ENCODE results near the gene R3HDML.
"Not testable (repeated sequence)": the region's sequence is repeated elsewhere in the genome, so short reads cannot be mapped to it uniquely, and the experiment has no call there.

The R3HDML gene

DNA sequence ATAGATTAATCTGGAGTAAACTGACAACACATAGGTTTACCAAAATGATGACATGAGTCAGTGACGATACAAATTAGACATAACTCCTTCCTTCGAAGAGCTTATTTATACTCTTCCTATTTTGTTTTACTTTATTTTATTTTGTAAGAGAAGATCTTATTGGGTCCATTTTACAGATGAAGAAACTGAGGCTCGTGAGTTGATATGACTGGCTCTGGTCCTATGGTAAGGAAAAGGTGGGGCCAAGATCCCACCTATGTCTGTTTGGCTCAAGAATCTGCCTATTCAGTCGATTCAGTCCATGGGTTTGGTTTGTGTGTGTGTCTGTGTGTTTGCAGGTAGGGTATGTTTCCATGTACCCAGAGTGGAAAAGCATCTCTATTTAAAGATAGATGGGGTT lies 8.4 kb upstream of the R3HDML start:
- DNase-seq (ENCODE audit: low read depth): no peak

DNA sequence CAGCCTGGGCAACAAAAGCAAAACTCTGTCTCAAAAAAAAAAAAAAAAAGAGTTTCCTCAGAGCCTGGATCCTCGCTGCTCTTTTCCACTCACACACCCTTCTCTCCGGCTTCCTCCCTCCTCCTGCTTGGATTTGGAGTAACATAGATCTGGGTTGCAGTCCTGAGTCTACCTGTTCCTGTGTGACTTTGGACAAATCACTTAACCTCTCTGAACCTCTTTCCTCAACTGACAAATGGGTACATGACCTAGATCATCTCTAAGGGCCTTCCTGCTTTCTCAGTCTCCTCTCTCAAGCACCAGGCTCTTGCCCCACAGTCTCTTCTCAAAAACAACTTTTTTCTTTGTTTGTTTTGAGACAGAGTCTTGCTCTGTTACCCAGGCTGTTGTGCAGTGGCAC lies 5.6 kb upstream of the R3HDML start:
- no peak for DNase-seq (ENCODE audit: low read depth)

DNA sequence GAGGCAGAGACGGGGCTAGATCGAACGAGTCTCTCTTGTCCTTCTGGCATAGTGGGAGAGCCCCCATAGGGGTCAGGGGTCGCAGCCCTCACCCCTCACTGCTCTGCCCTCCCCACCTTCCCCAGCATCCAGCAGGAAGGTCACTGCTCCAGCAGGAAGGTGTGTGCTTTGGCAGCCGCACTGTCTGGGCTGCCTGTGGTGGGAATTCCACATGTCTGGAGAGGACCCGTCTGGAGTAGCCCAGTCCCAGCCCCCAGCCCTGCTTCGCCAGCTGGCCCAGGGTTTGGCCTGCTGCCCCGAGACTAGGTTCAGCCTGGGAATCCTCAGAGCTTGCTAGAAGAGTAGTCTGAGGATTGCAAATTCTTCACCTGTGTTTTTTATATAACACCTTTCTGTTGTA lies 2.5 kb upstream of the R3HDML start:
- DNase-seq (ENCODE audit: low read depth): no peak

DNA sequence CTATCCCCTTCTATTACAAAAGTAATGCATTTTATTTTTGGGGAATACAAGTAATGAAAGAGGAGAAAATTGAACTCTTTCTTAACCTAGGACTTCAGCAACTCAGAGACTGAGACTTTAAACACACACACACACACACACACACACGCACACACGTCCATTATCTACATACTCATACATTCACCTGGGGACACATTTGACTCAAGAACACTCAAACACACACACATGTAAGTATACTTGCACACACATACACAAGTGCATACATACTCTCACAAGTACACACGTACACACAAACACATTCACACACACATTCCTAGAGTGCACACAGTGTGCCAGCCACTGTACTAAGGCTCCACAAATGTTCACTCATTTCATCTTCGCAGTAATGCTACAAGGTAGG lies 2.1 kb upstream of the R3HDML start:
- DNase-seq (ENCODE audit: low read depth): no peak

DNA sequence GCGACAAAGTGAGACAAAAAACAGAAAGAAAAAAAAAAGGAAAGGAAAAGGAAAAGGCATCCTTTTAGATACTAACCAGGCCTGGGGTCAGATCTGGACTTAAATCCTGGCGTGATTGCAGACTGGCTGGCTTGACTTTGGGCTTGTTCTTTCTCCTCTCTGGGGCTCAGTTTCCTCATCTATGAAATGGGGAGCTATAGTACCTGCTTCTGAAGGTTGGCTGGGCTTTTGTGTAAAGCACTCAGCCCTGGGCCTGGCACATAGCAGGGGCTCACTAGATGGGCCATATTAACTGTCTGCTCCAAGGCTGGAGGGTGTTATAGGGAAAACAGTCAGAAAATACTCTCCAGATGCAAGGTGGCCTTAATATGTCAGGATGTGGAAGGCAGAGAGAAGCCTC lies 1.2 kb upstream of the R3HDML start:
- DNase-seq (ENCODE audit: low read depth): no peak

DNA sequence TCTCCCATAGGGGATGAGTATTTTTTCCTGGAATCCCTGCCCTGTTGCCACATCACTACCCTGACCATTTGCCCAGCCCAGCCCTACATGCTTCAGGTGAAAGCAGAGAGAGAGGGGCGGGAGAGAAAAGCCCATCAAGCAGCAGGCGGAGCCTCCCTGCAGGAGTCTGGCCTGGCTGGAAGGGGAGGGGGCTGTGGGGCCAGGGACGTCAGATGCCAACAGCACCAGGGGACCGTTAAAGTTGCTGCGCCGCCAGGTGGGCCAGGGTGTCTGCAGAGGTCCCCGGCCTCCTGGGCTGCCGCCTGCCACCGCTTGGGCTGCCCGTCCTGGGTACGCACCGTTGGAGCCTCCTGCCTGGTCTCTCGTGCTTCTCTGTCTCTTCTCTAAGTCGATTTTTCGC lies 757 bp upstream of the R3HDML start:
- DNase-seq (ENCODE audit: low read depth): no peak

DNA sequence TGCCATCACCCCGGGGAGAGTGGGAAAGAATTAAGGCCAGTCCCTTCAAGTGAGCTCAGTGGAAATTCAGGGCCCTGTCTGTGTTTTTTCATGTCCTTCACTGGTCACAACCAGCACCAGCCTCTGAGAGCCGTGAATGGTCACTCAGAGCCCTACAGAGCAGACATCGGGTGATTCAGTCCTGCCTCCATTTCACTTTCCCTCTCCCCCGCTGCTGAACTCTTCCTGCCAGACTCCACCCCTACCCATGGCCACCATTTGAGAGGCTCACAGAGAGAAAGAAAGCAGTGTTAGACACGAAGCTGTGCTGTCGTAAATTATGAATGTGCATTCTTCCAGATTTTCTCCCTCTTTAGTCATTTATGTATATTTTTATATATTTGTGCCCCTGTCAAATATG lies 5.4 kb downstream of the R3HDML start:
- no peak for DNase-seq (ENCODE audit: low read depth)

DNA sequence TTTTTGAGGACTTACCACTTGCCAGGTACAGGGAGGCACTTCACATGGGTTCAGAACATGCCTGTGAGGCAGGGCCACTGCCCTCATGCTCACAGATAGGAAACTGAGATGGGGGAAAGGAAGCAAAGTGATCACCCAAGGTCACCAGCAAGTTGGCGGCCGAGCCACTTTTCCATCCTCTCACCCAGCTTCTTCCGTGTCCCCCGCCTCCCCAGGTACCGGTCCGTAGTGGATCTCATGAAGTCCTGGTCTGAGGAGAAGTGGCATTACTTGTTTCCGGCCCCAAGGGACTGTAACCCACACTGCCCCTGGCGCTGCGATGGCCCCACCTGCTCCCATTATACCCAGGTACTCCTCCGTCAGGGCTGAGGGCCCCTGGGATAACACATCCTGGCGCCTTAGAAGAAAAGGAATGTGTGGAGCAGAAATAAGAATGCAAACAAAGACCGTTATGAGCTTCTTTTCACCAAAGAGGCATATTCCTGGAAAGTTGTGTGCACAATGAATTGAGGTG lies 6.4 kb downstream of the R3HDML start:
- no peak for DNase-seq (ENCODE audit: low read depth)

DNA sequence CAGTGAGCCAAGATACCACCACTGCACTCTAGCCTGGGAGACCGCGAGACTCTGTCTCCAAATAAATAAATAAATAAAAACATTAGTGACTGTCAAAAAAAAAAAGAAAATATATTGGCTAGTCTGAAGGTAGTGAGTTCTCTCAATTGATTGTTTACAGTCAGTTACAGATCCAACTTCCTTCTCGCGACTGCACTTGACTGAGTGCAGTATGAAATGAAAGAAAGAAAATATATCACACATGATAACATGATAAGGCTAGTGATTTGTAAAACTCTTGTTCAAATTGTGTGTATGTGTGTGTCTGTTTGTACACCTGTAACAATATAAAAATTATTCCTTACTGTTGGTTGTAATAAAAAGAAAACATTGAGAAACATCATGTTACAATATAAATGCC lies 7.9 kb downstream of the R3HDML start:
- no peak for DNase-seq (ENCODE audit: low read depth)

DNA sequence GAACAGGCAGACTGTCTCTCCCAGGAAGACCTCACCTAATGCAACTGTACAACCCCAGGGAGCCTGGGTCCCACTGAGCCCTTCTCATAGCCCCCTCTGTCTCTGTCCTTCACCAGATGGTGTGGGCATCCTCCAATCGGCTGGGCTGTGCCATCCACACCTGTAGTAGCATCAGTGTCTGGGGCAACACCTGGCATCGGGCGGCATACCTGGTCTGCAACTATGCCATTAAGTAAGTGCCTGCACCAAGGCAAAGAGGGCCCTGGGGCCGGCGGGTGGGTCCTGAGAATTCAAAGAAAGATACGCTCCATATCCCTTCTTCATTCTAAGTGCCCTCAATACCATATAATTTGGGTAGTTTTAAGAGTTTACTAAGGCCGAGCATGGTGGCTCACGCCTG lies 8.3 kb downstream of the R3HDML start:
- DNase-seq (ENCODE audit: low read depth): no peak

DNA sequence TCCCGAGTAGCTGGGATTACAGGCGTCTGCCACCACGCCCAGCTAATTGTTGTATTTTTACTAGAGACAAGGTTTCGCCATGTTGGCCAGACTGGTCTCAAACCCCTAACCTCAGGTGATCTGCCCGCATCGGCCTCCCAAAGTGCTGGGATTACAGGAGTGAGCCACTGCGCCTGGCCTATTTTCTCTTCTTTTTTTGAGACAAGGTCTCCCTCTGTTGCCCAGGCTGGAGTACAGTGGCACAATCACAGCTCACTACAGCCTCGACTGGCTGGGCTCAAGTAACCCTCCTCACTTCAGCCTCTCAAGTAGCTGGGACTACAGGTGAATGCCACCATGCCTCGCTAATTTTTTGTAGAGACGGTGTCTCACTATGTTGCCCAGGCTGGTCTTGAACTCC lies 9.1 kb downstream of the R3HDML start:
- not testable (repeated sequence) for DNase-seq (ENCODE audit: low read depth)

DNA sequence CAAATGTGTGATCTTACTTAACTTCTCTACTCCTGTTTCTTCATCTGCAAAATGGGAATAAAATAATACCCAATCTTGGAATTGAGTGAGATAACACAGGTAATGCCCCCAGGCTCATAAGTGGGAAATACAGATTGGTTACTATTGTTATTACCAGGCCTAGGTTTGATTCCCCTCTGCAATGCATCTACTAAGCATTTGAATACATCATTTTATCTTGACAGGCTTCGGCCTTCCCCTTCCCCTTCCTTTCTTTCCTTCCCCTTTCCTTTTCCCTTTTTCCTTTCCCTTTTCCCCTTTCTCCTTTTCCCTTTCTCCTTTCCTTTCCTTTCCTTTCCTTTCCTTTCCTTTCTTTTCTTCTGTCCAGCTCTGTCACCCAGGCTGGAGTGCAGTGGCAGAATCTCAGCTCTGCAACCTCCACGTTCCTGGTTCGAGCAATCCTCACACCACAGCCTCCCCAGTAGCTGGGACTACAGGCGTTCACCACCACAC lies 11.4 kb downstream of the R3HDML start:
- no peak for DNase-seq (ENCODE audit: low read depth)

DNA sequence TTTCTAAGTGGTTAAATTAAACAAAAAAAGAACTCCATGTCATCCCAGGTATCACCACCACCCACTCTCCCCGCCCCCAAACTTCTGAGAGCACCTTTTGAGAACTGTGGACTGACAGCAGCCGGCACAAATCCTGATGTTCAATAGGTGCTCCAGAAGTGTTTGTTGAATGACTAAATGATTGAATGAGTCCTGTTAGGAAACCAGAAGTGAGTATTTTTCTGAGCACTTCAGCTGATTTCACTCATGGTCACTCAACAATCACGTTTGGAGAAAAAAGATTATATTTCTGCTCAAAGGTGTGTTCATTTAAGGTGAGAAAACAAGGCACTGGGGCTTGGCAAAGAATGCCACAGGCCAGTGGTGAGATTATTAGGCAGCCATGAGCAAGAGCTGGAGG lies 12.5 kb downstream of the R3HDML start:
- DNase-seq (ENCODE audit: low read depth): no peak

DNA sequence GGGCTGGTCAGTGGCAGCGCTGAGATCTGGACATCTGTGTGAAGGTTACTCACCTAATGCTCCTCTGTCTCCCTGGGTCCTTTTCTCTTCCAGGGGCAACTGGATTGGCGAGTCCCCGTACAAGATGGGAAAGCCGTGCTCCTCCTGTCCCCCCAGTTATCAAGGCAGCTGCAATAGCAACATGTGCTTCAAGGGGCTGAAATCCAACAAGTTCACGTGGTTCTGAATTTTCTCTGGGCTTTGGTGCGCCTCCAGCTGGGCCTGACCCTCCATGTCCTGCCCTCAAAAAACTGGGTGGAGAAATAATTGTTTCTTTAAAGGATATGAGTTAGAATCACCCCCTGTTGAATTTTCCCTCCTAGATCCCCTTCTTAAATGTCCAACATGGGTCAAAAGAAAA lies 13.7 kb downstream of the R3HDML start:
- DNase-seq (ENCODE audit: low read depth): no peak

DNA sequence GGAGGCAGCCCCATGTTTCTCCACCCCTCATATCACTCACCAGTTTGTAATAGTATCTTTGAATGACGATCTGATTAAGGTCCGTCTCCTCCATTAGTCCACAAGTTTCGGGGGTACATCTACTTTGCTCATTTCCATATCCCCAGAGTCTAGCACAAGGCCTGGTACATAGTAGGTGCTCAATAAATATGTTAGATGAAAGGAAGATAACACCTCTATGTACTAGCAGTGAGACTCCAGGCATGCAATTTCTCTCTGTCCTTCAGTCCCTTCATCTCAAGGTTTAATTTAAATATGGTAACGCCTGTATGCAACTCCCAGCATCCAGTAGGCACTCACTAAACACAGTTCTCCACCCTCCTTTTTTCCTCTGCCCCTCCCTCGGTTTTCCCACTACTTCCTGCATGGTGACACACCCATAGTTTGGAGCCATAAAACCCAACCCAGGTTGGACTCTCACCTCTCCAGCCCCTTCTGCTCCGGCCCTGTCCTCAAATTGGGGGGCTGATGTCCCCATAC lies 18.2 kb downstream of the R3HDML start:
- DNase-seq (ENCODE audit: low read depth): no peak

DNA sequence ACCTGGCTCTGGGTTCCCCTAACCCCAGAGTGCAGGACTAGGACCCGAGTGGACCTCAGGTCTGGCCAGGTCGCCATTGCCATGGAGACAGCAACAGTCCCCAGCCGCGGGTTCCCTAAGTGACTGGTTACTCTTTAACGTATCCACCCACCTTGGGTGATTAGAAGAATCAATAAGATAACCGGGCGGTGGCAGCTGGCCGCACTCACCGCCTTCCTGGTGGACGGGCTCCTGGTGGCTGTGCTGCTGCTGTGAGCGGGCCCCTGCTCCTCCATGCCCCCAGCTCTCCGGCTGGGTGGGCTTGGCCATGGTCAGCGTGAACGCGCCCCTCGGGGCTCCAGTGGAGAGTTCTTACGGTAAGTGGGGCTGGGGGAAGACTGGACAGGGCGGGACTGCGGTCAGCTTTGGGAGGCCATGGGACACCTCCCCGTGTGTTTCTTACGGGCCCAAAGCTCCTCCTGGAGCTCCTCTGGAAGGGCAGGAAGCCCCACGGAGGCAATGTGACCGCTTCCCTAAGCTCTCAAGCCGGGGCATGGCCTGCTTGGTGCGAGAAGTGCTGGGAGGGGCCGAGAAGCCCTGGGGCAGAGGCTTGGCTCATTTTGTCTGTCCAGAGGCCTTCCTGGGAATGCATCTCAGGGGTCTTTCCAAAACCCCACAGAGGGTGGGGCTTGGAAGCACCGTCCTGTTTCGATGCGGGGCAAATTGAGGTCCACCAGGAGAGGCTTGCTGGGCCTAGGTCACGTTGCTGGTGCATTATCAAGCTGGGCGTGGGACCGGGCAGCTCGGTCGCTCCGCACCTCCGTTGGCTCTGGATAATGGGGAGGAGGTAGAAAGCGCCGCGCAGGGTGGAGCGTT lies 18.9 kb downstream of the R3HDML start, which contains the start of gene HNF4A:
Gene HNF4A (plus strand): TSS at position 202 of the 855 bp plus-strand sequence. CDS start 106 bp downstream, at position 308.
- DNase-seq (ENCODE audit: low read depth): no peak

DNA sequence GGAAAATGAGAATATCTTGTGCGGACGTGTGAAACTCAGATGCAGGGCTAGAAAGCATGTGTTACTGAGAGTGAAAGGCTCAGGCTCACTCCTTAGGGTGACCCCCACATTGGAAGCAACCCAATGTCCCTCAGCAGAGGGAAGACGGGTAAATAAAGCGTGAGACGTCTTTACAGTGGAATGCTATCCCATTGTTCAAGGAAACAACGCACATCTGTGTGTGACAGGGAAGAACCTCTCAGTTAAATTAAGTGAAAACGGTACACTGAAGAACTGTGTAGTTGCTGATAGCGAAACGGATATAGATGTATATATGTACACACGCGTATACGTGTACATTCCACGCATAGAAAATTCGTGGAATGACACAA lies 19.5 kb downstream of the R3HDML start:
- DNase-seq (ENCODE audit: low read depth): no peak

DNA sequence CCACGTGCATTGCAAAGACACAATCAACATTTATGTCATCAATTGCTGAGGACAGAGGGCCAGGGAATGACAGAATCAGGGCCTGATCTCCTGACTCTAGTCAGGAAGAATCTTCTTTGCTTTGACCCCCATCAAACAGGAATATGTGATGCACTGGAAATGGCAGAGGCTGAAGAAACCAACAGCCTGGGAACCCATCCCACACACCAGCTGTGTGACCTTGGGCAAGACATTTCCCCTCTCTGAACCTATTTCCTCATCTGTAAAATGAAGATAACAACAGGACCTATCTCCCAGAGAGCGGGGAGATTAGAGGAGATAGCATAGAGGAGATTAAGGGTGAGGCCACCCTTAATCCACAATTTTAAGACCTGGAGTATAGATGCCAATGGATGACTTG lies 20.2 kb downstream of the R3HDML start:
- DNase-seq (ENCODE audit: low read depth): no peak

DNA sequence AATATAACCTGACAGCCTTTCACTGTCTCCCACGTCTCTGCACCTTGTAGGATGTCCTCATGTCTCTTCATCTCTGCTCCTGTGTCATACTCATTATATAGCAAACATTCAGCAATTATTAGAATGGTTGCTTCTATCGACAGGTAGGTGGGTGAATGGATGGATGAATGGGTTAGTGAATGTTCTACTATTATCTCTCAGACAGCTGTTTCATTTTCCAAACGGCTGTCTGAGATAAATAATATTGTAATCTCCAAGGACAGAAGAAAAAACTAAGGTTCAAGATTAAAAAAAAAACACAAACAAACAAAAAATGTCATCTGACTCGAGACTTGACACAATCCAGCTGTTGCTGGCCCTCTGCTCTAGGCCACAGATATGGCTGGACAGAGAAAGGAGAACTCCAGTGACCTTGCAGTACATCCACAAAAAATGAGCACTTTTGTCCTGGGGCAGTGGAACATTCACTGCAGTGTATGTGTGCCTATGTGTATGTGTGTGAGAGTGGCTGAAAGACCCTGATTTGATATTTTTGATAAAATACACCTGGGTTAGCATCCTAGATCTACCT lies 20.8 kb downstream of the R3HDML start:
- DNase-seq (ENCODE audit: low read depth): no peak

DNA sequence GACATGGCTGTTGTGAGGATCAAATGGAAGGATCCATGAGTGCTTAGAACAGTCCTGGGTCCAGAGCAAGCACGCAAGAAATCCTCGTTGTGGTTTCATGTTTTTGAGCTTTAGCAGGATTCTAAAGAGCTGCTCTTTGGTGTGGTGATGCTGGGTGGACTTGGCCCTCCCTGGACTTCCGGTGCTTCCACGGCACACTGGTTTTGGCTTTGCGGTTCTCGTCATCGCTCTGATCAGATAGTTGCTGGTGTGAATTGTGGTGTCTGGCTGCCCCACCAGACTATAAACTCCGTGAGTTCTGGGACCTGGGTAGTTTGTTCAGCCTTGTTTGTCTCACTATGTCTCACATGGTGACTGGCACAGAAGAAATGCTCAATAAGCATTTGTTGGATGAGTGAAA lies 21.9 kb downstream of the R3HDML start:
- no peak for DNase-seq (ENCODE audit: low read depth)

DNA sequence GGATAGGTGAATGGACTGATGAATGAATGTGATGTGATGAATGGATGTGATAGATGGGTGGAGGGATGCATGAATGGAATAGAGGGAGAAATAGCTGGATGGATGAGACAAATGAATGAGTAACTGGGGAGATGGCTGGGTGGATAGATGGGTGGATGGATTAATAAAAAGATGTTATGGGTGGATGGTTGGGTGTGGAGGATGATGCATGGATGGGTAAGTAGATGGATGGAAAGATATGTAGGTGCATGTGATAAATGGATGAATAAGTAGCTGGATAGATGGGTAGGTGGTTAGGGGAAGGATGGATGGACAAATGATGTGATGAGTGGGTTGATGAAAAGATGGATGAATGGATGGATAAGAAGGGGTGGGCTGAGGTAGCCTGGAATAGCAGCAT lies 23.4 kb downstream of the R3HDML start:
- DNase-seq (ENCODE audit: low read depth): no peak

DNA sequence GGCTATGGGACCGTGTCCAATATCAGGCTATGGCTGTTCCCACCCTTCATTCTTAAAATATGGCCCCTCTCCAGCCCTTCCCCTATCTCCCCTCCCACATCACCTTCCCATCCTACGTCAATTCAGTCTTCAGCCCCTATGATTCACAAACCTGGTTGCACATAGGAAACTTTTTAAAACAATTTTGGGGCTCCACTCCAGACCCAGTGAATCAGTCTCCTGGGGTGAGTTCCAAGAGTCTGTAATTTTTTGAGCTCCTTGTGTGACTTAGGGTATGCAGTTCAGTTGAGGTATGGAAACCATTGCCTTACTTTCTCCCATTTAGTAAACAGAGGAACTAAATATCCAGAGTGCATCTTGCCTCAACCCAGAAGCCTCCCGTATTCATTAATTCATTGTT lies 24.2 kb downstream of the R3HDML start:
- no peak for DNase-seq (ENCODE audit: low read depth)

DNA sequence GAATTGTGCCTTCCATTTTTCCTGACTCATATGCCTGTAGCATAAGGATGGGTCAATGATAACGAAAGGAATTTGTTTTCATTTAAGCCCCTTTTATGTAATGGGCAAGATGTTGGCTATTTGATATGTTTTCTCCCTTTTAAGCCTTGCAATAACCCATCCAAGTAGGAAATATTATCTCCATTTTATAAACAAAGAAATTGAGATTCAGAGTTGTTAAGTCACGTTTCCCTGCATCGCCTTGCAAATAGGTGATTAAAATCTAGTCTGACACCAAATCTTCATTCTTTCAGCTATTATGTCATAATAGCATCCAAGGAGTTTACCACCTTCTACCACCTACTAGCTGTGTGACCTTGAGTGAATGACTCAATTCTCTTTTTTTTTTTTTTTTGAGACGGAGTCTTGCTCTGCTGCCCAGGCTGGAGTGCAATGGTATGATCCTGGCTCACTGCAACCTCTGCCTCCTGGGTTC lies 25.7 kb downstream of the R3HDML start:
- no peak for DNase-seq (ENCODE audit: low read depth)
